Stimulated activated CD8-positive, alpha-beta memory T cell treated with anti-CD3 and anti-CD28 coated beads, Interleukin-4, amount 100 ng/mL, for 48 hours (primary cell): Measurements from ENCODE around the gene PRTFDC1.

ENCODE experiments used
- DNase-seq: peaks from one replicate; pipeline ENCODE4 v3.0.0-alpha.2; 2020

The PRTFDC1 gene

DNA sequence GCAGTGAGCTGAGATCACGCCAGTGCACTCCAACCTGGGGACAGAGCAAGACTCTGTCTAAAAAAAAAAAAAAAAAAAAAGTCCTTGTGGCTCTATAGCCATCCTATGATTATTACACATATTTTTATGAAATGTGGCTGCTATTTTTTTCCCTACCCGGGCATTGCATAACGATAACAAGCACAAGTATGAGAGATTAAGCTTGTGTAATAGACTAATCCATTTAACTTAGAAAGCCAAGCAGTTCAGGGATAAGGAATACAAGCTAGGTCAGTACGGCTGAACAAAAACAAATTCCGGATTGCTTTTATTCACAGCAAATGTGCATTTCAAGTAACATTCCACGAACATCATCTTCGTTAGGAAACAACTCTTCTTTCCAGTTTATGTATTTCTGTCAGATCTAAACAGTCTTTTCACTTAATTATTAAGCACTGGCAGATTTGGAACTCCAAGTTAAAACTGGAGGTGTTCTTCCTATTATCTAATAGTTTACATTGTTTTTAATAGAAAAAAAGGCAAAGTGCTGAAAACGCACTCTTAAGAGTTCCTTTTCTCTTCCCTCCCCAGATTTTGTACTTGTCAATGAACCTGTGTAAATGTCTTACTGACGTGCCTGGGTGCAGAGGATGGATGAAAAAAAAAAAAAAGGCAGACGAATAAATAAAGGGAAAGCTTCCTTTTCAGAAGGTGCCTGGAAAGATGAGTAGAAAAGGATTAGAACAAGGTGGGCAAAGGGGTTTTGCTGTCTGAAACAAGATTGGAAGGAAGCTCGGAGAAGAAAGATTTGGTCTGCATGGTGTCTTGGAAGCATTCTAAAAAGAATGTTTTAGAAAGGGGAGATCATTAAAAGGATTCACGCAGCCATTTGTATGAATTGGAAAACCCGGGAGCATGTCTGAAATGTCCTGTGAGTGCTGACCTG lies 81.1 kb downstream of the PRTFDC1 start:
- DNase-seq = no peak

DNA sequence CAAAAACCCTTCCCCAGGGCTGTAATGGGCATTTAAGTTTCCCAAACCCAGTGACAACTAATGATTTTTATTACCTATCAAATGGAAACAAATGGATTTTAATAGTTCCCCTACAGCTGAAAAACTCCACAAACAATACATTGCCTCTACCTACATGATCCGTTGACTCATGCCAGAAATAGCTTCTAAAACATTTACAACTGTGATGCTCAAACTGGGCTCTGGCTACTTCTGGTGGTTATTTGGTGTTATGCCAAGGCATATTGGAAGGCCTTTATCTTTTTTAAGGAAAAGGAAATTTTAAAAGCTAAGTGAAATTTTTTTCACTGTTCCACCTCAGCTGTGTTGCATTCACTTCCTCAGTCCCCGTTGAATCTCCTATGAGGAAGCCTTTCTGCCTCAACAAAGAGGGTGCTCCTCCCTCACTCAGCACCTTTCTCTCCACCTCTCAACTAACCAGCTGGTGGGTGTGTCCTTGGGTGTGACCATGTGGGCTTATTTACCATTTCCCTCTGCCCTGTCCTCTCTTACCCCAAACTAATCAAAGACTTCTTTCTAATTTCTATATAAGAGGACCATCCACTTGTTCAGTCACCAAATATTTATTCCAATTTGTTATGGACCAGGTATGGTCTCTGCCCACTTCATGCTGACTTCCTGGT lies 82.9 kb downstream of the PRTFDC1 start:
- no peak for DNase-seq

DNA sequence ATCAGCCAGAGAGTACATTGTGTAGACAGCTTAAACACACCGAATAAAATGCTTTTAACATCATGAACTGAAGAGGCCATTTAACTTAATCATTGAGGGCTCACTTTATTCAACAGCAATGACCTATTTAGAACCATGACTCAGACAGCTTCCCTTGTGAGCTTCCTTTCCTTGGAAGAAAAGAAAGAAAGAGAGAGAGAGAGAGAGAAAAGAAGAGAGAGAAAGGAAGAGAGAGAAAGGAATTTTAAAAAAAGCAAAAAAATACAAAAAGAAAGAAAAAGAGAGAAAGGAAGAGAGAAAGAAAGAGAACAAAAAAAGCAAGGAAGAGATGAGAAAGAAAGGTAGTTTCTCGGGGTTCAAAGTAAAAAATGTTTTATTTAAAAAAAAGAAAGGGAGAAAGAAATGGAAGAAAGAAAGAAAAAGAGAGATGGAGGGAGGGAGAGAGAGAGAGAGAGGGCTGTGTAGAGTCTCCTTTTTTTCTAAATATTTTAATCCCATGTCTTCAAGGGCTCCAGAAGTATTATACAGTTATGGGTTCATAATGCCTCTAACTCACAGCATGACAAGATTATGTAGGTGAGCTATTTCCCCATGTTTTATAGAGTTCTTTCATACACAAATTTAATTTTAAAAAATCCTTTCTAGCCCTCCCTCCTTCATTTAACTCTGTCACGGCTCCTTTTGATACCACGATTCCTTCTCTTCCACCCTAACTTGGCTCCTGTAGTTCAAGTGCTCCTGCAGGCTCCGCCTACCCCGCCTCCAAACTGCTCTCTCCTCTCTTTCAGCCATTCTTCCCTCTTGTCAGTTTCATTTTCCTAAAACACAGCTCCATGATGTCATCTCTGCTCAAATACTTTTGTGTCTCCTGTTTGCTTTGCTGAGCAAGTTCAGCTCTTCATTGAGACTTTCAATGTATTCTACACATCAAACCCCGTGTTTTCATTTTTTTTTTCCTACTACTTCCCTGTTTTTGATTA lies 85.5 kb downstream of the PRTFDC1 start:
- DNase-seq = no peak

DNA sequence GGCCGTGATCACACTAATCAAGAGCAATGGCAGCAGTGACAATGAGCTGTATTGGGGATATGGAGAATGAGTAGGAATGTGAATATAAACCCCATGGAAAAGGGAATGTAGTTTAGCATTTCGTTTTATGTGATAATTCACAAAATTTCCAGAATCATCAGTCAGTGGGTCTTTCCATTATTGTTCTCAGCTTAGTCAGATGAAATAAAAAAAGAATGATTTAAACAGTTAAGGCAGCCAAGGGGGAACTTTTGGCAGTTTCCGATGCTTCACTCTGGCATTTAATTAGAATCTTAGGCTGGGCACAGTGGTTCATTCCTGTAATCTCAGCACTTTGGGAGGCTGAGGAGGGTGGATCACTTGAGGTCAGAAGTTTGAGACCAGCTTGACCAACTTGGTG lies 86.6 kb downstream of the PRTFDC1 start:
- DNase-seq = no peak

DNA sequence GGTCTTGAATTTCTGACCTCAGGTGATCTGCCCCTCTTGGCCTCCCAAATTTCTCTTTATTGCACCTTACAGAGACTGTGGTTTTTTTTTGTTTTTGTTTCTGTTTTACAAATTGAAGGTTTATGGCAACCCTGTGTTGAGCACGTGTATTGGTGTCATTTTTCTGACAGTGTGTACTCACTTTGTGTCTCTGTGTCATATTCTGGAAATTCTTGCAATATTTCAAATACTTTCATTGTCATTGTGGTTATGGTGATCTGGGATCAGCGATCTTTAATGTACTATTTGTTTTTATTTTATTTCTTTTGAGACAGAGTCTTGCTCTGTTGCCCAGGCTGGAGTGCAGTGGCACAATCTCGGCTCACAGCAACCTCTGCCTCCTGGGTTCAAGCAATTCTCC lies 89.8 kb downstream of the PRTFDC1 start:
- DNase-seq = no peak

DNA sequence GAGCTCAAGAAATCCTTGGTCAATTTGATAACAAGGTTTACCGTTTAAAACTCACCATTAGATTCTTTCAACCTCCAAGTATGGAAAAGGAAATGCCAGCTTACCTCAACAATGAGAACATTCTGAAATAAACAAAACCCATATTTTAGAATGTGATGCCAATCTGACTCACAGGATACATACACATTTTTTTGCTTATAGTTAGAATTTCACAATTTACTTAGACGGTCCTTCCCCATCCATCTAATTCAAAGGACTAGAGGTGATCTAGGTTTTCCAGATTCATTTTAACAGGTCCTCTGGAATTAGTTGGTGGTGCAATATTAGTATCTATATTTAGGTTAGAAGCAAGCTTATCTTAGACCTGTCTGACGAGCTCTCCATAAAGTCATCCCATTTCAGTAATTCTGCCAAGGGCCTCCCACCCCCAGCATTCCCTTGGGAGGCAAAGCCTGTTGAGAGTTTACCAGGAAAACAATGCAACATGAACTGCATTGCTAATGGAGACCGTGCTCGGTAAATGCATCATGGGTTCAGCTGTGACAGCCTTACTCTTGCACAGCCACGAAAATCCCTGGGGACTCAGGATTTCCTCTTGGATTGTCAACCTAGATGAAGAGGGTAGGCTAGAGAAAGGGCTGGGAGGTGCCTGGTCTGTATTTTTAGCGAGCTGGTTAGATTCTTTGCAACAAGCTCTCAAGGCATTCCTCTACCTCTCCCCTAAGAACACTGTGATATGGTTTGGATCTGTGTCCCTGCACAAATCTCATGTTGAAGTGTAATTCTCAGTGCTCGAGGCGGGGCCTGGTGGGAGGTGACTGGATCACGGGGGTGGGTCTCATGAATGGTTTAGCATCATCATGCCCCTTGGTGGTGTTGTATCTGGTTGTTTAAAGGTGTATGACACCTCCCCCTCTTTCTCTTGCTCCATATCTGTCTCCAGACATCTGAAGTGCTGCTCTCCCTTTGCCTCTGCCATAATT lies 93.8 kb downstream of the PRTFDC1 start:
- DNase-seq = no peak

DNA sequence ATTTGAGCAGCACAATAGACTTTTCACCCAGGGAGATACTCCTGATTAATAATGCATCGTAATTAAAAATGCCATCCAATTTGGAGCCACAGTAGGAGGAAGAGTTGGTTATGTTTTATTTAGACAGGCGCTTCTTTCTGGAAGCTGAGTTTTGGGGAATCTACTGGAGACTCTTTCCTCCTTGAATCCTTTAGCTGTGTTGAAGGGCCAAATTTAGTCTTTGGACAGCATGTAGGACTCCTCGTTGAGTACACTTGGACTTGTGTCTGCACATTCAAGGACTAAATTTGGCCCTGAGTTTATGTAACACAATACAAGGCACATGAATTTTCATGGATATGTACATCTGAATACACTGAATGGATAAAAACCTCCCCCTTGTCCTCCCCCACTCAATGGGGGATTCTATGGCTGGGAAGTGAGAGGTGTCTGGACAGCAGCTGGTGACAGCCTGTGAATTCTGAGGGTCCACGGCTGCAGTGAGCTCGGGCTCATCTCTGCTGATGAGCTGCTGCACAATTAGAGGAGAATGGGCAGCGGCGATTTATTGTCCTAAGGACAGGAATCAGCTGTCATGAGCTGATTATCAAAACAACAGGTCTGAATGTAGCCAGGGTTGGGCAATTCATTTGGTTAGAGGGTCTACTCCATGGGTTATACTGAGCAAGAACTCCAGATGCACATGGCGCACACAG lies 95.2 kb downstream of the PRTFDC1 start:
- no peak for DNase-seq

DNA sequence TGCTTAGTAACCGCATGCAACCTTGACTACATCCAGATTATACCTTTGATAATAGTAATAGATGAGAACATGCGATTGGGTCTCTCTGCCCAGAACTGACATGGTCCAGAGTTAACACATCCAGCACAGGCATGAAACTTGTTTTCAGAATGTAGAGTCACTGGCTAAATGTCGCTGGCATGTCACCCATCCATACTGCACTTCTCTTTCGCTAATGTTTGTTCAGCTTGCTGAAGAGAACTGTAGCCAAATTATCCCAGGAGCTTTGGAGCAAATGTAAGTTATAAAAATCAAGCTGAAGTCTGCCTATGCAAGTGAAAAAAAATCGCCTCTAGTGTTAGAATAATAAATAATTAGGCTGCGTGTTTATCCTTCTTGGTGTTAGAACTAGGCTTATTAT lies 98.2 kb downstream of the PRTFDC1 start:
- no peak for DNase-seq

DNA sequence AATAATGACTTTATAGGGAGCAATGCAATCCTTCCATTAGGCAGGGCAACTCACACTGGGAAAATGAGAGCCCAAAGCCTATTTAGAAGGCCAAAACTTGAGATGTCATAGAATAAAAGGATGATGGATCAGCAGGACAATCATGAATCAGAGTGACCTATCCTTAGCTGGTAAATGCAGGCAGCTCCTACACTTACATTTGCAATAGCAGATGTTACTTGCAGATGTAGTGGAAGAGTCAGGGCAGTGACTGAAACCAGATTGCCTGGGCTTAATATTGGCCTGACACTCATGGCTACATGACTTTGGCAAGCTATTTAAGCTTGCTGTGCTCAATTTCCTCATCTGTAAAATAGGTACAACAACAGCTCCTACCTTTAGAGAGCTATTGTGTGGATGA lies 98.7 kb downstream of the PRTFDC1 start:
- DNase-seq = no peak

DNA sequence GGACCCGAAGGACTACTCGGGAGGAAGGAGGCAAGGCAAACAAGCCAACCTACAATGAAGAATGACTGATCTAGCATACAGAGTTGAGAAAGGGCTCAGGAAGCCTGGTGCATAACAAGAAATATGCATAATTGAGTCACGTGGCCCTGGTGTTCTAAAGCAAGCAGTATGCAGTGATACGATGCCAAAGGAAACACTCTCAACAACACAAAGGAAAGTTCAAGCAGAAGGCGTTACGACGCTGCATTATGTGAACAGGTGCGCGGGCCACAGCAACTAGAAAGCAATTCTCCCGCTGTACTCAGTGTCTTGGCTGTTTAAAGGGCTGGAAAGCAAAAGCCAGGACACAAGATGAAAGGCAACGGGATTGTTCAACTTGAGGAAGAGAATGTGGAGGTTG lies 100.8 kb downstream of the PRTFDC1 start:
- DNase-seq = no peak

DNA sequence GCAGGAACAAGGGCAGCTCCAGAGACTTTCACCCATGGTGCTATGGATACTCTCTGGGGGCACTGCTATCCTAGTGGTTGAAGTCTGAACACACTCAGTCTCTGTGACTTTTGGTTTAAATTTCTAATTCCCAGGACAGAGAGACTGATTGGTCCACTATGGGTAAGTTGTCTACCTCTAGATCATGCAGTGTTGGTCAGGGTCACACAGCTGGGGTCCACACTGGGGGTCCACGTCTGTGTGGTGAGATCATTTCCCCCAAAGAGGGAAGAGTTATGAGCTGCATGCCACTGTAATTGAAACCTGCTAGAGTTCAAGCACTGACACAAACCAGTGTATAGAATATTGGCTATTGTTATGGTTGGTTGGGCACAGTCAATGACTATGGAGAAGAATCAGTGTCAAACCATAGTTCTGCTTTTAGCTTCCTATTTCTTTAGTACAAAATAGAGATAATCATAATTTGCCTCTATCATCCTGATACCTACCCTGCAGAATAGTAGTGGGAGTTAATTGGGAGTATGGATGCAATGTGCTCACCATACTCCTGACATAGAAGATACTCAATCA lies 101.6 kb downstream of the PRTFDC1 start:
- no peak for DNase-seq

DNA sequence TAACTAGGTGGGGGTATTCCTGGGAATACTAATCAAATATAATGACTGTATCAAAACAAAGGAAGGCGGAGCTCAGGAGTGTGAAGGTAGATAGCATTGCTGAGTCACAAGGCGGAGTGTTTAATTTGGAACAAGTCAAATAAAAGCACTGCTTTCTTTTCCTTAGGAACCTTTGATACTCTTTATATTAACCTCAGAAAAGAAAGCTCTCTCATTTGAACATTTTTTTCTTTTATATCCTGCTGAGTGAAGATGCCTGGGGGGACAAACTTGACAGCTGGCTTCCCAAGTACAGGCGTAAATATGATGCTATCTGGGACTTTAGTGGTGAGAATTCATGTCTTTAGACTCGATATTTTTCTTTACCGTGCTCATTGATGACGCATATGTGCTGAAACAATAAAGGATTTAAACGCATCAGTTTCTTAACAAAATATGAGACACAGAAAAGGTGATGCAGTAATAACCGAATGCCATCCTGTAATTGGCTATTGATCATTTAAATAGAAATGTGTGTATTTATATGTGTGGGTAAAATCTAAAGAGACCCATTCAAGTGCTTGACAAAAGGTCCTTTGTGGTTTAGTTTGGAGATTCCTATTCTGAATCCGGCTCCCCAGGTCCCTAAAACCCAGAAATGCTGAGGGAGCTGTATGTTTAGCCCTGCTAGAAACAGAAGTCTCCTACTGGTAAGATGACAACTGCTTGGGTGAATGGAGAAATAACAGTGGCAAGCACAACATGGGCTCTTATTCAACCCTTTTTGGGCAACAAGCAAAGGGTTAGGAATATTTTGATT lies 102.7 kb downstream of the PRTFDC1 start:
- DNase-seq = no peak

DNA sequence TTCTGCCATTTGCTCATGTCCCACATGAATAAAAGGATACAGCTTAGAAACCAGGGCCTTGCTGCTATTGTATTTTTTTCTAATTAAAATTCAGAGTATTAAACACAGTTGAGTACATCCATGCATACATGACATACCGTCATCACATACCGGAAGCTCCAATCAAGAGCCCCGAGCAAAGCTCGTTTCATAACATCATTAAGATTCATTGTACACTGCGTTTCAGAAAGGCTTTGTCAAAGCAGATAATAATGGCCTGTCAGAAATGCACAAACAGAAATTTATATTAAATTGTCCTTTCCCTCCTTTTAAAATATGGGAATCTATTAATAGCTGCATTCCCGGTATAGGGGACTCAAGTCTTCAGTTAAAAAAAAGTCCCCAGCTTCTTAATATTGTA lies 103.4 kb downstream of the PRTFDC1 start:
- DNase-seq = no peak

DNA sequence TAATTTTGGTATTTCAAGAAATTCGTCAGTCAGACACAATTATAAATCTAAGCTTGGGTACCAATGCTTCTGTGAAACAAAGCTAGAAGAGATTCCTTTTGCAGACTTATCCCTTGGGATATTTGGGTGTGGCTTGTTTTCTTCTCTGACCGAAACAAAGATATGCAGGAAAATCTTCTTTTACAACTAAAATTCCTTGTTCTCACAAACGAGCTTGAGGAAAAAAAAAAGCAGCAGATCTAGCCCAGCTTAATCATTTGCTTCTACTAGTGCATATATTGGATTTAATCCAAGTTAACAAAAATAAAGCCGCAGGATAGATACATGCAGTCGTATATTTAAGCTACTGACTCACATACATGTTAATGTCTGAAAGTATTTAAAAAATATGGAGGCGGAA lies 104.2 kb downstream of the PRTFDC1 start:
- DNase-seq = no peak

DNA sequence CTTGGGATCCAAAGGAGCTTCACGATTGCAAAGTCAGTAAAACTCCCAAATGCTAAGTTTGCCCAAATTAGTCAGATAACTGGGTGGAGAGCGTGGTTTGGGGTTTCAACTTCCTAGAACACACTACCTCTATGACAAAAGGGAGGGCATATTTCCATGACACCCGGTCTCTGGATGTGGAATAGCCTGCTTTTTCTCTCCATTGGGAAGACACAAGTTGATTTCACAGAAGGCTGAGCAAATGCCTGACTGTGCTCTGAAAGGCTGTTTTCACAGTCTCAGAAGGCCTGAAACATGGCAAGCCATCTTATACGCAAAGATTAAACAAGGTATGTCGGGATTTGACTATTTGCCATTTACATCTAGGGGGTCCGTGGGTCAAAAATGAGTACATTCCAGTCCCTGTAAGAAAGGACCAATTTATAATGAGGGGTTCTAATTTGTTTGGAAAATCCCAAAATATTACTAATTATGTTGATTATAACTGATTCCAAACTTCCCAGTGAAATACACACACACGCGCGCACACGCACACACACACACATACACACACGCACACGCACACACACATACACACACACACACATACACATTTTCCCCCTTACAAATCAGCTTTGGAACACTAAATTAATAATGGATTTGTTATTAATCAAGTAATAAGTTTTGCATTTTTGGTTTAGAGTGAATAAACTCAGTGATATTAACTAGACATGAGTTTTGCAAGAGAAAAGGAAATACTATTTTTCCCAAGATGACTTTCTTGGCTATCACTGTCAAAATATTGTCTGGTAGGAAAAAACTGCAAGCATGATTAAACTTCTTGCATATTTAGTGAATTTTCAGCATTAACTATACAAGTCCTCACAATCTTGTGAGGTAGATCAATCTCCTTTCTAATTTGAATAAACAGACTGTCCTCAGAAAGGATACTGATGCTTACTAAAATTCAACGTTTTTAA lies 105.0 kb downstream of the PRTFDC1 start:
- no peak for DNase-seq

DNA sequence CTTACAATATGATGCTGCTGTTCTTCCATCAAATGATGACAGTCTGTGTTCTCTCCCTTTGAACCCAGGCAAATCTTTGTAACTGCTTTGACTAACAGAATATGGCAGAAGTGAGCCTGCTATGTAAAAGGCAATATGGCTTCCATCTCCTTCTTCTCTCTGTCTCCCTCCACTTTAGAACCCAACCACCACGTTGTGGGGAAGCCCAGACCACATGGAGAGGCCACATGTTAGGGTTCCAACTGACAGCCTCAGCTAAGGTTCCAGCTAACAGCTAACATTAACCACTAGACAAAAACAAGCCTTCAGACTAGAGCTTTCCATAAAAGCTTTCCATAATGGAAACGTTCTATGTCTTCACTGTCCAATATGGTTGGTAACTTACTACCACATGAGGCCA lies 107.7 kb downstream of the PRTFDC1 start:
- DNase-seq = no peak

DNA sequence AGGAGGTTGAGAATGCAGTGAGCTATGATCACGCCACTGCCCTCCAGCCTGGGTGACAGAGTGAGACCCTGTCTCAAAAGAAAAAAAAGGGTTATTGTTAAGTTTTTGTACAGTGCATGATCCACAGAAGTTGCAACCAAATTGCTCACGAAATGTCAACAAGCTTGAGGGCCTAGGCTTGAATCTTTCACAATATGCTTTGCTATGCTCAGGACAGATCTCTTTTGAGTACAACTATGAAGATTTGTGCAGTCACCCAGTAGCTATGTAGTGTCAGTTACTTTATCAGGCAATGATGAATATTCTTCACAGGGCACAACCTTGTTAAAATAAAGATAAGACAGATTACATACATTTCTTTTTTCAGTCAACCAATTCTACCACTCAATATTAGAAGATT lies 109.2 kb downstream of the PRTFDC1 start:
- no peak for DNase-seq

DNA sequence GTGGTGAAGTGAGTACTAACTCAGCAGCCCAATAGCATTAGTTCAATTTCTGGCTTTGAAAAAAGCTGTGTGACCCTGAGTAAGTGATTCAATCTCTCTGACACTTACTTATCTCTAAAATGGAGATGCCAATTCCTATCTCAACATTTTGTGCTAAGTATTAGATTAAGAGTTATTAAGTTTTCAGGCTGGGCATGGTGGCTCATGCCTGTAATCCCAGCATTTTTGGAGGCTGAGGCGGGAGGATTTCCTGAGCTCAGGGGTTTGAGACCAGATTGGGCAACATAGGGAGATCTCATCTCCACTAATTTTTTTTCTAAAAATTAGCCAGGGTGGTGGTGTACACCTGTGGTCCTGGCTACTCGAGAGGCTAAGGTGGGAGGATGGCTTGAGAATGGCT lies 109.5 kb downstream of the PRTFDC1 start:
- DNase-seq = no peak

DNA sequence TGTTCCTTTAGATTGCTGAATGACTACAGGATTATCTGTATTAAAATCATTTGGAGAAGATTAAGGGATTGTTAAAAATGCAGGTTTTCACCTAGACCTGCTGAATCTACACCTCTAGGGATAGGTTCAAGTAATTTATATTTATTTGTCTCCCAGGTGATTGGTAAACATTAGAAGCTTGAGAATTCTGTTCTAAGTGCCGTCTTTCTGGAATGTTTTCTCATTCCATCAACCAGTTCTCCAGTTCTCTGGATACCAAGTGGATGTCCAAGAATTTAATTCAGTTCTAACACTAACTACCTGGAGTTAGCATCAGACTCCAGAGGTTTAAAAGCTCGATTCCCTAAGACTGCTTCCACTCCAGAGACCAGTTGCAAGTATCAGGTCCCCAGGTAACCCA lies 110.9 kb downstream of the PRTFDC1 start:
- no peak for DNase-seq
